ENCODE measurements around the gene KCNK15. TPM values are rescaled to one million over a fixed set of nuclear protein-coding genes. Genes with fewer than 3 reads are reported as not detected.

Gene KCNK15
- total RNA-seq, 1 donor from 2014 or later: 0.21 TPM

DNA sequence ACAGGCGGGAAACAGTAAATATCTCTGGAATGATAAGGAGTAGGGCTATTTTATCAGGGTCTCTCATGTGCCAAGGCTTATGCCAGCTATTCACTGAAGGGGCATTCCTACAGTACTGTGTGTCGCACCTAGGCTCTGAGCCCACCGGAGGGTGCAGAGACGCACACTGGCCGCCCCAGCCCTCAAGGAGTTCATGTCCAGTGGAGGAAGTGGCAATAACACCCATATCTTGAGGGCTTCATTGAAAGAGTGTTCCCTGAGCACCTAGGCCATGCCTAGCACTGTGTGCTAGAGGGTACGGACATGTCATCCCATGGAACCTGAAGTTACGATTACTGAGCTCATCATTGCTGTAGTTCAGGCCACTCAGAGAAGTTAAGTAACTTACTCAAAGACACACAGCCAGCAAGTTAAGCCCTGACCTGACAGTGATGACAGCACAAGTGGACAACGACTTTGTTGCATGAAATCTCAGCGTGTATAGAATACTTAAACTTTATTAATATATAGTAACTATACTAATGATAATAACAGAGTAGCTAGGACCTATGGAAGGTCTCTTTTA, 21.8 kb upstream of the KCNK15 start:
- peaks cover 4% of the 10 kb centered on the region for H3K4me1 ChIP-seq
- no peak overlapping the region for H3K4me3 Mint-ChIP-seq
- H3K27ac ChIP-seq: no peak overlapping the region
- no peaks in the 10 kb centered on the region for H3K79me2 ChIP-seq (ENCODE audit: low read depth)
- H3K9ac ChIP-seq: no peak overlapping the region
- no peaks in the 10 kb centered on the region for H3K9me3 ChIP-seq (ENCODE audit: low read depth)
- H3F3A ChIP-seq (ENCODE audit: low read depth): no peaks in the 10 kb centered on the region
- TF ChIP-seq, protein P1, sequence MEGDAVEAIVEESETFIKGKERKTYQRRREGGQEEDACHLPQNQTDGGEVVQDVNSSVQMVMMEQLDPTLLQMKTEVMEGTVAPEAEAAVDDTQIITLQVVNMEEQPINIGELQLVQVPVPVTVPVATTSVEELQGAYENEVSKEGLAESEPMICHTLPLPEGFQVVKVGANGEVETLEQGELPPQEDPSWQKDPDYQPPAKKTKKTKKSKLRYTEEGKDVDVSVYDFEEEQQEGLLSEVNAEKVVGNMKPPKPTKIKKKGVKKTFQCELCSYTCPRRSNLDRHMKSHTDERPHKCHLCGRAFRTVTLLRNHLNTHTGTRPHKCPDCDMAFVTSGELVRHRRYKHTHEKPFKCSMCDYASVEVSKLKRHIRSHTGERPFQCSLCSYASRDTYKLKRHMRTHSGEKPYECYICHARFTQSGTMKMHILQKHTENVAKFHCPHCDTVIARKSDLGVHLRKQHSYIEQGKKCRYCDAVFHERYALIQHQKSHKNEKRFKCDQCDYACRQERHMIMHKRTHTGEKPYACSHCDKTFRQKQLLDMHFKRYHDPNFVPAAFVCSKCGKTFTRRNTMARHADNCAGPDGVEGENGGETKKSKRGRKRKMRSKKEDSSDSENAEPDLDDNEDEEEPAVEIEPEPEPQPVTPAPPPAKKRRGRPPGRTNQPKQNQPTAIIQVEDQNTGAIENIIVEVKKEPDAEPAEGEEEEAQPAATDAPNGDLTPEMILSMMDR (IDR thresholded peaks at IDR 0.05): no peak
- TF ChIP-seq EZH2 (IDR thresholded peaks at IDR 0.05): no peak
- TF ChIP-seq EZH2phosphoT487 (IDR thresholded peaks at IDR 0.05): no peak
- H3K4me1 Mint-ChIP-seq: peaks cover 14% of the 10 kb centered on the region
- H3K27me3 ChIP-seq: no peaks in the 10 kb centered on the region
- no peaks in the 10 kb centered on the region for H3K36me3 Mint-ChIP-seq
- H3K27me3 Mint-ChIP-seq (ENCODE audit: insufficient read depth, low read depth): peaks cover 7% of the 10 kb centered on the region
- no peak overlapping the region for H3K27ac Mint-ChIP-seq
- no peaks in the 10 kb centered on the region for H4K20me1 ChIP-seq (ENCODE audit: low read depth)
- H3K4me2 ChIP-seq: no peak overlapping the region
- no peak overlapping the region for H2AFZ ChIP-seq (replicated peaks)
- no peak for DNase-seq (ENCODE audit: low spot score)
- no peaks in the 10 kb centered on the region for H3K36me3 ChIP-seq
- H3K4me3 ChIP-seq: no peak overlapping the region
- H3K9me3 Mint-ChIP-seq: no peaks in the 10 kb centered on the region

DNA sequence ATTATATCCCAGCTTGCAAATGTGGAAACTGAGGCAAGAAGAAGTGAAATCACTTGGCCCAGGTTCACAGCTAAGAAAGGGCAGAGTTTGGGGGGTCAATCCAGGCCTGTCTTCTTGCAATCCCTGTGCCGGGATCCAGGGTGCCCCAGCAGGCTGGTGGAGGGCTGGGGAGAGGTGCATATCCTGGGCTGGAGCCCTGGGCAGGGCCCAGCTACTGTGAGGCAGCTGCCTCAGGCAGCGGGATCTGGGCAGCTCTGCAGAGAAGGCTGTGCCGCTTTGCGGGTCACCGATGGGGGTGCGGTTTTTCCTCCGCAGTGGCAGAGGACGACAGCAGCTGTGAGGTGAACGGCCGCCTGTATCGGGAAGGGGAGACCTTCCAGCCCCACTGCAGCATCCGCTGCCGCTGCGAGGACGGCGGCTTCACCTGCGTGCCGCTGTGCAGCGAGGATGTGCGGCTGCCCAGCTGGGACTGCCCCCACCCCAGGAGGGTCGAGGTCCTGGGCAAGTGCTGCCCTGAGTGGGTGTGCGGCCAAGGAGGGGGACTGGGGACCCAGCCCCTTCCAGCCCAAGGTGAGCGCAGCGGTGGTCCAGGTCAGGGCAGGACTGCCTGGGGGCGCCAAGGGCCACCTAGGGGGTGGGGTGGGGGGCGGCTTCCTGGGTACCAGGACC, 21.1 kb upstream of the KCNK15 start:
- H3K27ac ChIP-seq: no peak overlapping the region
- no peaks in the 10 kb centered on the region for H3K9me3 ChIP-seq (ENCODE audit: low read depth)
- DNase-seq (ENCODE audit: low spot score): no peak
- Mint-ChIP-seq H3K4me1 (peaks cover 15% of the 10 kb centered on the region), H3K9me3 (no peaks in the 10 kb centered on the region), H3K4me3 (no peak overlapping the region), H3K27ac (no peak overlapping the region), H3K36me3 (no peaks in the 10 kb centered on the region), H3K27me3 (ENCODE audit: insufficient read depth, low read depth) (peaks cover 7% of the 10 kb centered on the region)
- no peak overlapping the region for H3K4me3 ChIP-seq
- no peaks in the 10 kb centered on the region for H4K20me1 ChIP-seq (ENCODE audit: low read depth)
- H3K9ac ChIP-seq: no peak overlapping the region
- peaks cover 8% of the 10 kb centered on the region for H3K4me1 ChIP-seq
- H3F3A ChIP-seq (ENCODE audit: low read depth): no peaks in the 10 kb centered on the region
- H3K36me3 ChIP-seq: no peaks in the 10 kb centered on the region
- no peak overlapping the region for H3K4me2 ChIP-seq
- no peaks in the 10 kb centered on the region for H3K27me3 ChIP-seq
- TF ChIP-seq, protein P1 (IDR thresholded peaks at IDR 0.05): no peak
- TF ChIP-seq EZH2phosphoT487 (IDR thresholded peaks at IDR 0.05): no peak
- no peak for TF ChIP-seq EZH2 (IDR thresholded peaks at IDR 0.05)
- H3K79me2 ChIP-seq (ENCODE audit: low read depth): no peaks in the 10 kb centered on the region
- H2AFZ ChIP-seq (replicated peaks): no peak overlapping the region

DNA sequence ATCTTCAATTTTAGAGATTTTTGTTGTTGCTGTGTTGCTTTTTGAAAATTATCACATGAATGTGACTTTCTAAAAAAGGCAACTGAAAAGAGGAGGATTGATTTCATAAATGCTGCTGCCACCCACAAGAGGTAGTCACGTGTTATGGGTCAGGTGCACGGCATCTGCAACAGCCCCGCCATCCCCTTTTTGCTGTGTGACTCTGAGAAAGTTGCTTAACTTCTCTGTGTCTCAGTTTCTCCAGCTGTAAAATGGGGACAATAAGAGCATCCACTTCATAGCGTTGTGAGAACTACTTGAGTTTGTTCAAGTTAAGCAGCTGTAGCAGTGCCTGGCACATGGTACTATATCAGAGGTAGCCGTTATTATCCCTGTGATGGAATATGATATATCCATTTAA, 19.8 kb upstream of the KCNK15 start:
- Histone ChIP-seq H3F3A (ENCODE audit: low read depth) (no peaks in the 10 kb centered on the region), H3K9me3 (ENCODE audit: low read depth) (no peaks in the 10 kb centered on the region), H3K36me3 (no peaks in the 10 kb centered on the region), H2AFZ (replicated peaks) (no peak overlapping the region), H3K27ac (no peak overlapping the region), H3K4me2 (no peak overlapping the region), H3K79me2 (ENCODE audit: low read depth) (no peaks in the 10 kb centered on the region), H3K27me3 (no peaks in the 10 kb centered on the region), H4K20me1 (ENCODE audit: low read depth) (no peaks in the 10 kb centered on the region), H3K9ac (no peak overlapping the region), H3K4me1 (peaks cover 8% of the 10 kb centered on the region), H3K4me3 (no peak overlapping the region)
- Mint-ChIP-seq H3K9me3 (no peaks in the 10 kb centered on the region), H3K4me3 (no peak overlapping the region), H3K36me3 (no peaks in the 10 kb centered on the region), H3K4me1 (peaks cover 10% of the 10 kb centered on the region), H3K27me3 (ENCODE audit: insufficient read depth, low read depth) (peaks cover 7% of the 10 kb centered on the region), H3K27ac (no peak overlapping the region)
- no peak for DNase-seq (ENCODE audit: low spot score)
- TF ChIP-seq EZH2phosphoT487 (IDR thresholded peaks at IDR 0.05) (no peak), EZH2 (IDR thresholded peaks at IDR 0.05) (no peak)
- TF ChIP-seq, protein P1 (IDR thresholded peaks at IDR 0.05): no peak

Measured in neural progenitor cell (in vitro differentiated cells).